ENCODE measurements around the gene NUPR1.
A peak's percentile ranks its signal among the peaks of the same experiment; 100 is the strongest.
"Not testable (repeated sequence)": the region's sequence is repeated elsewhere in the genome, so short reads cannot be mapped to it uniquely, and the experiment has no call there.

NUPR1 gene

GRCh38 chr16:28491230-28491969 is 47.4 kb downstream of the NUPR1 start:
- peak in 38 of 42 donors; percentile 13 to 65 (median 38) for DNase-seq
- intact Hi-C loops (cut with DNase I): no loop called here

GRCh38 chr16:28486266-28486665 is 52.5 kb downstream of the NUPR1 start:
- intact Hi-C loops (cut with DNase I): no loop called here
- DNase-seq: no peak

- DNase-seq; intact Hi-C loops (cut with DNase I): not testable (repeated sequence)
Observed at GRCh38 chr16:28483361-28483760, 55.4 kb downstream of the NUPR1 start.
